GM23338 (cell line): ENCODE data around the gene FRMD1. TPM values are rescaled to one million over a fixed set of nuclear protein-coding genes. Genes with fewer than 3 reads are reported as not detected.

Experiments used
- ATAC-seq: fragments of 200-7000 bp; cut with Tn5 transposase; 3 replicates; pipeline ENCODE4 v1.9.1; 2020
- DNase-seq: peaks from one replicate; pipeline ENCODE4 v3.0.0-alpha.2; 2015; ENCODE audit warnings: low spot score
- H2AFZ ChIP-seq: fragments of 200-600 bp; sonication (generic); 2 replicates; pipeline ENCODE4 v1.8.0; 2016; ENCODE audit warnings: antibody characterized with exemption, mild to moderate bottlenecking, moderate library complexity
- H3F3A ChIP-seq: fragments of 200-600 bp; sonication (generic); replicated peaks from 2 replicates; pipeline ENCODE4 v1.8.0; 2017; ENCODE audit warnings: antibody characterized with exemption, mixed run types, low read depth
- H3K27ac ChIP-seq: fragments of 200-600 bp; sonication (generic); 2 replicates; pipeline ENCODE4 v1.6.1; 2016; ENCODE audit warnings: low read depth
- H3K27me3 ChIP-seq: fragments of 200-600 bp; sonication (generic); 2 replicates; pipeline ENCODE4 v1.8.0; 2016; ENCODE audit warnings: mild to moderate bottlenecking, mixed run types, moderate library complexity; ENCODE audit not compliant: insufficient read depth
- H3K36me3 ChIP-seq: fragments of 200-600 bp; sonication (generic); 2 replicates; pipeline ENCODE4 v1.8.0; 2016; ENCODE audit warnings: mild to moderate bottlenecking; ENCODE audit not compliant: insufficient read depth
- H3K4me1 ChIP-seq: fragments of 200-600 bp; sonication (generic); 2 replicates; pipeline ENCODE4 v1.8.0; 2016; ENCODE audit warnings: mild to moderate bottlenecking, moderate library complexity; ENCODE audit not compliant: insufficient read depth
- H3K4me2 ChIP-seq: fragments of 200-600 bp; sonication (generic); 2 replicates; pipeline ENCODE4 v1.7.1; 2017; ENCODE audit warnings: mixed run types
- H3K4me3 ChIP-seq: fragments of 200-600 bp; sonication (generic); 2 replicates; pipeline ENCODE4 v1.6.1; 2016; ENCODE audit warnings: mixed run types
- H3K79me2 ChIP-seq: fragments of 200-600 bp; sonication (generic); replicated peaks from 2 replicates; pipeline ENCODE4 v1.8.0; 2017; ENCODE audit warnings: mild to moderate bottlenecking; ENCODE audit not compliant: insufficient read depth
- H3K9me2 ChIP-seq: fragments of 200-600 bp; sonication (generic); 2 replicates; pipeline ENCODE4 v1.8.0; 2017; ENCODE audit not compliant: insufficient read depth
- H4K20me1 ChIP-seq: fragments of 200-600 bp; sonication (generic); replicated peaks from 2 replicates; pipeline ENCODE4 v1.8.0; 2017; ENCODE audit warnings: mild to moderate bottlenecking; ENCODE audit not compliant: insufficient read depth
- H3K27ac Mint-ChIP-seq: 2 replicates; pipeline ENCODE4 v1.8.0; 2020; ENCODE audit warnings: inconsistent platforms, mild to moderate bottlenecking, moderate library complexity, mixed read lengths
- H3K27me3 Mint-ChIP-seq: 3 replicates; pipeline ENCODE4 v1.8.0; 2022; ENCODE audit warnings: low read depth, mild to moderate bottlenecking, moderate library complexity, mixed read lengths, inconsistent platforms; ENCODE audit not compliant: insufficient read depth, poor library complexity
- H3K36me3 Mint-ChIP-seq: 3 replicates; pipeline ENCODE4 v1.8.0; 2021; ENCODE audit warnings: low read depth, mild to moderate bottlenecking, inconsistent platforms, moderate library complexity, mixed read lengths
- H3K4me1 Mint-ChIP-seq: 3 replicates; pipeline ENCODE4 v1.8.0; 2020; ENCODE audit warnings: mild to moderate bottlenecking, inconsistent platforms, mixed read lengths
- H3K4me3 Mint-ChIP-seq: 3 replicates; pipeline ENCODE4 v1.8.0; 2021; ENCODE audit warnings: moderate library complexity, mild to moderate bottlenecking, inconsistent platforms, mixed read lengths
- H3K9me3 Mint-ChIP-seq: 3 replicates; pipeline ENCODE4 v1.8.0; 2020; ENCODE audit warnings: moderate library complexity, mild to moderate bottlenecking, inconsistent platforms, mixed read lengths
- CREB1 ChIP-seq: fragments of 250-450 bp; sonication (Bioruptor Pico); IDR thresholded peaks from 2 replicates; pipeline ENCODE4 v1.5.0; 2020; ENCODE audit warnings: low read depth, mild to moderate bottlenecking, moderate library complexity
- CTCF ChIP-seq, 2 experiments: fragments of 200-600 bp in 1 of 2; sonication (generic) in 1 of 2; conservative IDR thresholded peaks; 2 replicates each; pipeline versions ENCODE4 v1.5.1 to v1.6.1; 2016 to 2017; ENCODE audit warnings: antibody characterized with exemption in 2 of 2, low read depth in 2 of 2, mild to moderate bottlenecking in 2 of 2, moderate library complexity in 1 of 2
- EZH2 ChIP-seq: fragments of 200-600 bp; sonication (generic); IDR thresholded peaks from one replicate; pipeline ENCODE4 v1.8.0; 2017; ENCODE audit warnings: antibody characterized with exemption, mild to moderate bottlenecking, low read depth; ENCODE audit not compliant: unreplicated experiment
- EZH2phosphoT487 ChIP-seq: fragments of 200-600 bp; sonication (generic); IDR thresholded peaks from one replicate; pipeline ENCODE4 v1.8.1; 2018; ENCODE audit warnings: antibody characterized with exemption; ENCODE audit not compliant: unreplicated experiment
- JUNB ChIP-seq: IDR thresholded peaks from one replicate; pipeline ENCODE4 v1.6.1; 2016; ENCODE audit warnings: antibody characterized with exemption; ENCODE audit not compliant: unreplicated experiment
- POLR2AphosphoS5 ChIP-seq: IDR thresholded peaks from 2 replicates; pipeline ENCODE4 v1.6.1; 2016; ENCODE audit warnings: antibody characterized with exemption, low read depth
- REST ChIP-seq: IDR thresholded peaks from one replicate; pipeline ENCODE4 v1.6.1; 2018; ENCODE audit warnings: antibody characterized with exemption; ENCODE audit not compliant: unreplicated experiment
- ZNF114 ChIP-seq: fragments of 250-450 bp; sonication (Bioruptor Pico); IDR thresholded peaks from 2 replicates; pipeline ENCODE4 v1.5.0; 2020; ENCODE audit warnings: mild to moderate bottlenecking, moderate library complexity
- ZNF331 ChIP-seq: fragments of 250-450 bp; sonication (Bioruptor Pico); IDR thresholded peaks from 2 replicates; pipeline ENCODE4 v1.5.0; 2020; ENCODE audit warnings: low read depth, mild to moderate bottlenecking, moderate library complexity
- polyA plus RNA-seq: library from polyadenylated mRNA; unstranded; fragments of >200 nt; fragmentation: Nextera tagmentation; extraction: Ambion mirVana; gene quantifications from 2 replicates; pipeline ENCODE4 v1.2.1, GENCODE V29; 2016
- total RNA-seq: library from RNA; depleted of rRNA; stranded (reverse); fragments of >200 nt; shearing (Covaris generic); gene quantifications from 2 replicates; pipeline ENCODE4 v1.2.3, GENCODE V29; 2014

FRMD1 gene
- total and polyA plus RNA-seq, 2 experiments from 2014 or later = 1.0 to 2.0 TPM

GRCh38 chr6:168049706-168050224 is 29.2 kb downstream of the FRMD1 start:
- H3K9me3 Mint-ChIP-seq = no peaks in the 10 kb centered on the region
- no peak for ATAC-seq
- Histone ChIP-seq H3K27me3 (no peaks in the 10 kb centered on the region), H3K9me2 (no peaks in the 10 kb centered on the region), H3K4me1 (no peaks in the 10 kb centered on the region), H3K27ac (no peak overlapping the region), H2AFZ (peak overlapping the region; percentile 43; the same call in 1 of the 2 replicates), H4K20me1 (no peaks in the 10 kb centered on the region), H3K36me3 (no peaks in the 10 kb centered on the region), H3K79me2 (no peaks in the 10 kb centered on the region), H3K4me2 (no peak overlapping the region), H3K4me3 (no peak overlapping the region), H3F3A (no peaks in the 10 kb centered on the region)
- H3K4me1 Mint-ChIP-seq = no peaks in the 10 kb centered on the region
- H3K36me3 Mint-ChIP-seq = no peaks in the 10 kb centered on the region
- no peak overlapping the region for H3K4me3 Mint-ChIP-seq
- no peak for DNase-seq
- H3K27ac Mint-ChIP-seq = no peak overlapping the region
- TF ChIP-seq CREB1 = no peak
- no peak for TF ChIP-seq EZH2phosphoT487
- no peak for TF ChIP-seq ZNF331
- no peak for TF ChIP-seq POLR2AphosphoS5
- peaks cover 8% of the 10 kb centered on the region for H3K27me3 Mint-ChIP-seq

GRCh38 chr6:168049277-168049676 is 29.7 kb downstream of the FRMD1 start:
- Histone ChIP-seq H3K4me2 (no peak overlapping the region), H3K4me1 (no peaks in the 10 kb centered on the region), H3K36me3 (no peaks in the 10 kb centered on the region), H3K27me3 (no peaks in the 10 kb centered on the region), H4K20me1 (no peaks in the 10 kb centered on the region), H3K79me2 (no peaks in the 10 kb centered on the region), H3F3A (no peaks in the 10 kb centered on the region), H3K27ac (no peak overlapping the region), H3K4me3 (no peak overlapping the region), H3K9me2 (no peaks in the 10 kb centered on the region), H2AFZ (no peak overlapping the region)
- Mint-ChIP-seq H3K9me3 (no peaks in the 10 kb centered on the region), H3K27ac (no peak overlapping the region), H3K36me3 (no peaks in the 10 kb centered on the region), H3K27me3 (peaks cover 8% of the 10 kb centered on the region), H3K4me3 (no peak overlapping the region), H3K4me1 (no peaks in the 10 kb centered on the region)
- ATAC-seq (no peak), DNase-seq (no peak)
- TF ChIP-seq ZNF114 (no peak), REST (no peak), JUNB (no peak), POLR2AphosphoS5 (no peak), EZH2 (no peak), CTCF (conservative IDR thresholded peaks at IDR 0.05; ENCODE audit: low read depth in 2 of 2) (no peak)
